A549 (cell line): ENCODE data around the gene DOK5.

Experiments
- KDM5A ChIP-seq: fragments of 200-600 bp; sonication (generic); IDR thresholded peaks from 2 replicates; pipeline ENCODE4 v1.6.1; 2016; ENCODE audit warnings: antibody characterized with exemption, mild to moderate bottlenecking
- POLR2A ChIP-seq: IDR thresholded peaks from 2 replicates; pipeline ENCODE4 v1.6.1; 2012; ENCODE audit warnings: mild to moderate bottlenecking, low read length
- TF ChIP-seq, protein P1 (sequence below): fragments of >200 bp; sonication (Bioruptor Twin); formaldehyde crosslinking; IDR thresholded peaks from 3 replicates; pipeline ENCODE4 v1.5.1; 2016
- TF ChIP-seq, protein P2 (sequence below): fragments of 450-650 bp; IDR thresholded peaks from 2 replicates; pipeline ENCODE4 v1.6.1; 2014; ENCODE audit warnings: antibody characterized with exemption
- TF ChIP-seq, protein P3 (sequence below): fragments of 200-600 bp; sonication (generic); IDR thresholded peaks from 2 replicates; pipeline ENCODE4 v1.6.1; 2016; ENCODE audit warnings: antibody characterized with exemption, mild to moderate bottlenecking, moderate library complexity

DNA sequence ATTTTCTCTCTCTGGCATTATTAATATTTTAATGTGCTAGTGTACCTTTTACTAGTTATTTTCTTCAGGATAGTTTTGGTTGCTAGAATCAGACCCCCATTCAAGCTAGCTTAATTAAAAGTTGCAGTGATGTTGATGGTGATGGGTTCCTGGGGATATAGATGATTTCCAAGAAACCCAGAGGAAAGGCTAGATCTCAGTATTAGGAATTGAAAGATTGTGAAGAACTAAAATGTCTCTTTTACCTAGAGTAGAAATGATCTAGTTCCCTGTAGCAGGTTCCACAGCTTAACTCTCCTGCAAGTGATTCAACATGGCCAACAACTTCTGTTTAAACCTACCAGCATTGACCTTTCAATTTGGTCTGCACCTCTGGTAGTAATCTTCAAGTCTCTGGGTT is 78.6 kb downstream of the DOK5 start:
- no peak for TF ChIP-seq POLR2A
- TF ChIP-seq KDM5A = no peak
- TF ChIP-seq, protein P1, sequence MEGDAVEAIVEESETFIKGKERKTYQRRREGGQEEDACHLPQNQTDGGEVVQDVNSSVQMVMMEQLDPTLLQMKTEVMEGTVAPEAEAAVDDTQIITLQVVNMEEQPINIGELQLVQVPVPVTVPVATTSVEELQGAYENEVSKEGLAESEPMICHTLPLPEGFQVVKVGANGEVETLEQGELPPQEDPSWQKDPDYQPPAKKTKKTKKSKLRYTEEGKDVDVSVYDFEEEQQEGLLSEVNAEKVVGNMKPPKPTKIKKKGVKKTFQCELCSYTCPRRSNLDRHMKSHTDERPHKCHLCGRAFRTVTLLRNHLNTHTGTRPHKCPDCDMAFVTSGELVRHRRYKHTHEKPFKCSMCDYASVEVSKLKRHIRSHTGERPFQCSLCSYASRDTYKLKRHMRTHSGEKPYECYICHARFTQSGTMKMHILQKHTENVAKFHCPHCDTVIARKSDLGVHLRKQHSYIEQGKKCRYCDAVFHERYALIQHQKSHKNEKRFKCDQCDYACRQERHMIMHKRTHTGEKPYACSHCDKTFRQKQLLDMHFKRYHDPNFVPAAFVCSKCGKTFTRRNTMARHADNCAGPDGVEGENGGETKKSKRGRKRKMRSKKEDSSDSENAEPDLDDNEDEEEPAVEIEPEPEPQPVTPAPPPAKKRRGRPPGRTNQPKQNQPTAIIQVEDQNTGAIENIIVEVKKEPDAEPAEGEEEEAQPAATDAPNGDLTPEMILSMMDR = no peak
- TF ChIP-seq, protein P2, sequence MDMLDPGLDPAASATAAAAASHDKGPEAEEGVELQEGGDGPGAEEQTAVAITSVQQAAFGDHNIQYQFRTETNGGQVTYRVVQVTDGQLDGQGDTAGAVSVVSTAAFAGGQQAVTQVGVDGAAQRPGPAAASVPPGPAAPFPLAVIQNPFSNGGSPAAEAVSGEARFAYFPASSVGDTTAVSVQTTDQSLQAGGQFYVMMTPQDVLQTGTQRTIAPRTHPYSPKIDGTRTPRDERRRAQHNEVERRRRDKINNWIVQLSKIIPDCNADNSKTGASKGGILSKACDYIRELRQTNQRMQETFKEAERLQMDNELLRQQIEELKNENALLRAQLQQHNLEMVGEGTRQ = no peak
- TF ChIP-seq, protein P3, sequence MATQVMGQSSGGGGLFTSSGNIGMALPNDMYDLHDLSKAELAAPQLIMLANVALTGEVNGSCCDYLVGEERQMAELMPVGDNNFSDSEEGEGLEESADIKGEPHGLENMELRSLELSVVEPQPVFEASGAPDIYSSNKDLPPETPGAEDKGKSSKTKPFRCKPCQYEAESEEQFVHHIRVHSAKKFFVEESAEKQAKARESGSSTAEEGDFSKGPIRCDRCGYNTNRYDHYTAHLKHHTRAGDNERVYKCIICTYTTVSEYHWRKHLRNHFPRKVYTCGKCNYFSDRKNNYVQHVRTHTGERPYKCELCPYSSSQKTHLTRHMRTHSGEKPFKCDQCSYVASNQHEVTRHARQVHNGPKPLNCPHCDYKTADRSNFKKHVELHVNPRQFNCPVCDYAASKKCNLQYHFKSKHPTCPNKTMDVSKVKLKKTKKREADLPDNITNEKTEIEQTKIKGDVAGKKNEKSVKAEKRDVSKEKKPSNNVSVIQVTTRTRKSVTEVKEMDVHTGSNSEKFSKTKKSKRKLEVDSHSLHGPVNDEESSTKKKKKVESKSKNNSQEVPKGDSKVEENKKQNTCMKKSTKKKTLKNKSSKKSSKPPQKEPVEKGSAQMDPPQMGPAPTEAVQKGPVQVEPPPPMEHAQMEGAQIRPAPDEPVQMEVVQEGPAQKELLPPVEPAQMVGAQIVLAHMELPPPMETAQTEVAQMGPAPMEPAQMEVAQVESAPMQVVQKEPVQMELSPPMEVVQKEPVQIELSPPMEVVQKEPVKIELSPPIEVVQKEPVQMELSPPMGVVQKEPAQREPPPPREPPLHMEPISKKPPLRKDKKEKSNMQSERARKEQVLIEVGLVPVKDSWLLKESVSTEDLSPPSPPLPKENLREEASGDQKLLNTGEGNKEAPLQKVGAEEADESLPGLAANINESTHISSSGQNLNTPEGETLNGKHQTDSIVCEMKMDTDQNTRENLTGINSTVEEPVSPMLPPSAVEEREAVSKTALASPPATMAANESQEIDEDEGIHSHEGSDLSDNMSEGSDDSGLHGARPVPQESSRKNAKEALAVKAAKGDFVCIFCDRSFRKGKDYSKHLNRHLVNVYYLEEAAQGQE = no peak
